Thyroid gland (tissue), 4 donors: ENCODE results near the gene SFRP4.

Experiments used
- POLR2A ChIP-seq, 2 donors: fragments of 450-650 bp; IDR thresholded peaks; one replicate each; pipeline ENCODE4 v1.6.1; 2017; ENCODE audit warnings: antibody characterized with exemption in 2 of 2, mild to moderate bottlenecking in 2 of 2, moderate library complexity in 1 of 2
- TF ChIP-seq, protein P1 (sequence below), 6 experiments: fragments of 200-600 bp in 3 of 6; fragments of 450-650 bp in 3 of 6; sonication (generic) in 3 of 6; IDR thresholded peaks; one replicate each; pipeline ENCODE4 v1.5.1; 2016 to 2019; ENCODE audit warnings: antibody characterized with exemption in 6 of 6, mild to moderate bottlenecking in 2 of 6, inconsistent platforms in 1 of 6, moderate library complexity in 1 of 6

DNA sequence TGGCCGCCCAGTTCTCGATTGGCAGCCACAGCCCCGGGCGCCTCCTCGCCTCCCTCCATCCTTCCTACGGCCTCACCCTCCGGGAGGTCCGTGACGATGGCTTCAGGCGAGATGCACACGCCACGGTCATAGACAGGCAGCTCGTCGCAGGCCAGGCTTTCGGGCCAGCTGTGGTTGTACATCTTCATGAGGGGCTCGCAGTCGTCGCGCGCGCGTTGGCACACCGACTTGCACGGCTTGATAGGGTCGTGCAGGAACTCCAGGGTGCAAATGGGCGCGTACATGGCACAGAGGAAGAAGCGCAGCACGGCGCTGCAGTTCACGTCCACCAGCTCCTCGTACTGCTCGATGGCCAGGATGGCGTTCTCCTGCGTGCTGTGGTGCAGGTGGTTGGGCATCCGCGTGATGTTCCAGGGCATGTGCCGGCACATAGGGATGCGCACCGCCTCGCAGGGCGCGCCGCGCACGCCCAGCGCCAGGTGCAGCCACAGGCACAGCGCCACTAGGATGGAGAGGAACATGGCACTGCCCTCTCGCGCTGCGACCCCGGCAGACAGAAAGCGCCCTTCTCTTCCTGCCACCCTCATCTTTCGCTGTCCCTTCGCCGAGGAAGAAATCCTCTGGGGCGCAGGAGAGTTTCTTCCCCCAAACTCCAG lies 472 bp downstream of the SFRP4 start:
- TF ChIP-seq, protein P1, sequence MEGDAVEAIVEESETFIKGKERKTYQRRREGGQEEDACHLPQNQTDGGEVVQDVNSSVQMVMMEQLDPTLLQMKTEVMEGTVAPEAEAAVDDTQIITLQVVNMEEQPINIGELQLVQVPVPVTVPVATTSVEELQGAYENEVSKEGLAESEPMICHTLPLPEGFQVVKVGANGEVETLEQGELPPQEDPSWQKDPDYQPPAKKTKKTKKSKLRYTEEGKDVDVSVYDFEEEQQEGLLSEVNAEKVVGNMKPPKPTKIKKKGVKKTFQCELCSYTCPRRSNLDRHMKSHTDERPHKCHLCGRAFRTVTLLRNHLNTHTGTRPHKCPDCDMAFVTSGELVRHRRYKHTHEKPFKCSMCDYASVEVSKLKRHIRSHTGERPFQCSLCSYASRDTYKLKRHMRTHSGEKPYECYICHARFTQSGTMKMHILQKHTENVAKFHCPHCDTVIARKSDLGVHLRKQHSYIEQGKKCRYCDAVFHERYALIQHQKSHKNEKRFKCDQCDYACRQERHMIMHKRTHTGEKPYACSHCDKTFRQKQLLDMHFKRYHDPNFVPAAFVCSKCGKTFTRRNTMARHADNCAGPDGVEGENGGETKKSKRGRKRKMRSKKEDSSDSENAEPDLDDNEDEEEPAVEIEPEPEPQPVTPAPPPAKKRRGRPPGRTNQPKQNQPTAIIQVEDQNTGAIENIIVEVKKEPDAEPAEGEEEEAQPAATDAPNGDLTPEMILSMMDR (IDR thresholded peaks at IDR 0.05): peak in 1 of 6 experiments; percentile 10
- TF ChIP-seq POLR2A (IDR thresholded peaks at IDR 0.05): no peak
